NT2/D1 (cell line): Measurements from ENCODE around the gene EOLA2.
"Not testable (repeated sequence)": the region's sequence is repeated elsewhere in the genome, so short reads cannot be mapped to it uniquely, and the experiment has no call there.

ENCODE experiments used
- DNase-seq: peaks from one replicate; pipeline ENCODE4 v3.0.0-alpha.2; 2011; ENCODE audit warnings: low read depth, low spot score
- H3K27me3 ChIP-seq: 2 replicates; pipeline ENCODE4 v1.6.0; 2011; ENCODE audit warnings: mild to moderate bottlenecking; ENCODE audit not compliant: insufficient read length, insufficient read depth
- H3K36me3 ChIP-seq: 2 replicates; pipeline ENCODE4 v1.6.1; 2011; ENCODE audit warnings: mild to moderate bottlenecking, low read length, mixed read lengths; ENCODE audit not compliant: insufficient read depth, insufficient read length
- H3K4me1 ChIP-seq: 2 replicates; pipeline ENCODE4 v1.5.1; 2011; ENCODE audit not compliant: insufficient read depth, insufficient read length
- H3K4me3 ChIP-seq: 2 replicates; pipeline ENCODE4 v1.5.1; 2011; ENCODE audit warnings: low read depth; ENCODE audit not compliant: insufficient read length
- H3K9ac ChIP-seq: 2 replicates; pipeline ENCODE4 v1.6.0; 2011; ENCODE audit warnings: low read depth; ENCODE audit not compliant: insufficient read length
- H3K9me3 ChIP-seq: 2 replicates; pipeline ENCODE4 v1.5.1; 2011; ENCODE audit warnings: mild to moderate bottlenecking, low read length; ENCODE audit not compliant: insufficient read depth
- SUZ12 ChIP-seq: IDR thresholded peaks from 2 replicates; pipeline ENCODE4 v1.6.1; 2011; ENCODE audit not compliant: insufficient read length, insufficient read depth; ENCODE audit errors: extremely low read depth
- YY1 ChIP-seq: IDR thresholded peaks from 2 replicates; pipeline ENCODE4 v1.6.1; 2011; ENCODE audit not compliant: insufficient read length, insufficient read depth
- ZNF274 ChIP-seq: IDR thresholded peaks from 2 replicates; pipeline ENCODE4 v1.6.1; 2011; ENCODE audit warnings: mild to moderate bottlenecking, low read depth, low read length

Gene EOLA2

DNA sequence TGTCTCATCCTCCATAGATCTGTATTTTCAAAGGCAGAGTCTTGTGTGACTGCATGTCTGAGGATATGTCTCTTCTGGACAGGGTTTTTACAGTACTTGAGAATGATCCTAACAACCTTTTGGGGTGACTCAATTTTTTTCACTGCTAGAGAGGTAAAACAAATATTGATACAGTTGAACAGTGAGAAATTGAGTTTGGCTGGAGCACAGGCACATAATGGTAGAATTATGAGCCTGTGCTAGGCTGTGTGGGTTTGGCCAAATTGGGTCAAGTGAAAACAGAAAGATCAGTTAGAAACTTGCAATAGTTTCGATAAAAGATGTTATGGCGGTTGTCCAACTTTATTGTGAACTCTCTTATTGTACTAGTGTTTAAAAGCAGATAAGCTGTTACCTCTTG lies 23.3 kb upstream of the EOLA2 start:
- no peak for DNase-seq
- no peaks in the 10 kb centered on the region for H3K27me3 ChIP-seq
- H3K9ac ChIP-seq = no peak overlapping the region
- H3K36me3 ChIP-seq = no peaks in the 10 kb centered on the region
- no peaks in the 10 kb centered on the region for H3K9me3 ChIP-seq
- no peaks in the 10 kb centered on the region for H3K4me1 ChIP-seq
- TF ChIP-seq SUZ12 (no peak), ZNF274 (no peak), YY1 (no peak)
- H3K4me3 ChIP-seq = no peak overlapping the region

- no peak for TF ChIP-seq YY1
- no peak for TF ChIP-seq ZNF274
- TF ChIP-seq SUZ12 = no peak
- Histone ChIP-seq H3K4me1 (no peaks in the 10 kb centered on the region), H3K9ac (no peak overlapping the region), H3K36me3 (peaks cover 4% of the 10 kb centered on the region), H3K9me3 (no peaks in the 10 kb centered on the region), H3K4me3 (no peak overlapping the region), H3K27me3 (no peaks in the 10 kb centered on the region)
- peak; percentile 11 for DNase-seq
Measured at GRCh38 chrX:149950681-149951080, 12.4 kb upstream of the EOLA2 start.

DNA sequence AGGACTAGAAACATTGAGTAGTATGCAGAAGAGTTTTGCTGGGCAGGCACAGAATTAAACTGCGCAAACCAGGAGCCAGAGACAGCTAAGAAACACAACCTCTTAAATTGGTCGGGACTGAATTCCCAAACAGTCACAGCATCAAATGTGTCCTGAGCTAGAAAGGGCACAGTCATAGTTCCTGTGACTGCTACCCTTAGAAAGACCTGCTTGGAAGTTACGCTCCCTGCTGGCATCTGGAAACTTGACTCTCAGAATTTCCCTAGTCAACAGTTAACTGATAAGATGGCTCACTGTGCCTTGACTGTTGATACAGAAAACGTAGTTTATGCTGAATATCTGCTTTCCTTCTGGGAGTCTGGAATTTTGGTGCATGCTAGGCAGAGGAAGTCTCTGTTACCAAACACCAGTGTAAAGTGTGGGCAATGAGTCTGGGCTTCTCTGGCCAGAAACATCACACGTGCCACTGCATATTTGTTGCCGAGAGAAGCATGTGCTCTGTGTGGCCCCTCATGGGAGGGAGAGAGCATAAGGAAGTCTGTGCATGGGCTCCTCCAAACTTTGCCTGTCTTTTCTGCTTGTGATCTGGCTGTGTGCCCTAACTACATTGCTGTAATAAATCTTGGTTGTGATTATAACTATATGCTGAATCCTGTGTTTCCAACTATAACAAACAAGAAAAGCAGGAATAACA lies 11.6 kb upstream of the EOLA2 start:
- Histone ChIP-seq H3K4me1 (no peaks in the 10 kb centered on the region), H3K27me3 (no peaks in the 10 kb centered on the region), H3K9me3 (no peaks in the 10 kb centered on the region), H3K9ac (no peak overlapping the region), H3K4me3 (no peak overlapping the region), H3K36me3 (peaks cover 4% of the 10 kb centered on the region)
- TF ChIP-seq SUZ12 = no peak
- TF ChIP-seq YY1 = no peak
- TF ChIP-seq ZNF274 = no peak
- no peak for DNase-seq

DNA sequence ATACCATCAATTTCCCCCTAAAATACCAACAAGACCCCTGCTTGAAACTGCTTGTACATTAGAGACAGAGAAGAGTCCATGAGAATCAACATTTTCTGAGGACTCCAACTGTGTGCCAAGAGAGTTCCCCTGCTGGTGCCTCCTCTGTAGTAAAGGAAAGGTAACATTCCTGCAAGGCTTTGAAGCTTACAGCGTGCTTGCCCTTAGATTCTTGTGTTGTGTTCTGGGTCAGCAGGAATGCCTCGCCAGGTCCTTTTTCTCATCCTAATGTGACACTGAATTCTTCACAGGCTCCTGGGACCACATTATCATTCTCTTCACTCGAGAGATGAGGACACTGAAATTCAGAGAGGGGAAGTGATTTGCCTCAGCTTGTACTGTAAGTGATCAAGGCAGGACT lies 9.7 kb upstream of the EOLA2 start:
- Histone ChIP-seq H3K9ac (no peak overlapping the region), H3K9me3 (no peaks in the 10 kb centered on the region), H3K36me3 (peaks cover 8% of the 10 kb centered on the region), H3K4me1 (no peaks in the 10 kb centered on the region), H3K27me3 (no peaks in the 10 kb centered on the region), H3K4me3 (no peak overlapping the region)
- TF ChIP-seq ZNF274 (no peak), YY1 (no peak), SUZ12 (no peak)
- no peak for DNase-seq

DNA sequence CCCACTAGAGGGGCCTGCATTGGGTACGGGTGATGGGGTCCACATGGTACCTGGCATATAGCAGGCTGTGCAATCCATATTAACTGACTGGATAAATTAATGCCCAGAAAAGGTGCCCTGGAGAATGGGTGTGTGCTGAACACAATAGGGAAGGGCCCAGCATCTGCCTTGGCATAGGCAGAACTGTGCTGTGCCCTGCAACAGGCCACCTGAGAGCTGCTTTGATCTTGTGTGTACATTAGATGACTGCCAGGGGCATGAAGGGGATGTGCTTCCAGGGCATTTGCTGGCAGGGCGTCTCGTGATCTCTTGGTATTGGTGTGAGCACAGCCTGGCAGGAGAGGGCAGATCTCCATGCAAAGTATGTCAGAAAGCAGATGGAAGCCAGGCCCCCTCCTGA lies 8.6 kb upstream of the EOLA2 start:
- not testable (repeated sequence) for H3K9ac ChIP-seq, H3K9me3 ChIP-seq, H3K27me3 ChIP-seq, DNase-seq, H3K4me3 ChIP-seq, H3K4me1 ChIP-seq, H3K36me3 ChIP-seq

GRCh38 chrX:149945820-149946219 lies 7.5 kb upstream of the EOLA2 start:
- not testable (repeated sequence) for H3K9me3 ChIP-seq, H3K9ac ChIP-seq, H3K27me3 ChIP-seq, H3K4me3 ChIP-seq, DNase-seq, H3K4me1 ChIP-seq, H3K36me3 ChIP-seq

GRCh38 chrX:149945087-149945670 lies 6.9 kb upstream of the EOLA2 start:
- not testable (repeated sequence) for H3K4me1 ChIP-seq, H3K27me3 ChIP-seq, H3K36me3 ChIP-seq, H3K9me3 ChIP-seq, H3K4me3 ChIP-seq, DNase-seq, H3K9ac ChIP-seq

DNA sequence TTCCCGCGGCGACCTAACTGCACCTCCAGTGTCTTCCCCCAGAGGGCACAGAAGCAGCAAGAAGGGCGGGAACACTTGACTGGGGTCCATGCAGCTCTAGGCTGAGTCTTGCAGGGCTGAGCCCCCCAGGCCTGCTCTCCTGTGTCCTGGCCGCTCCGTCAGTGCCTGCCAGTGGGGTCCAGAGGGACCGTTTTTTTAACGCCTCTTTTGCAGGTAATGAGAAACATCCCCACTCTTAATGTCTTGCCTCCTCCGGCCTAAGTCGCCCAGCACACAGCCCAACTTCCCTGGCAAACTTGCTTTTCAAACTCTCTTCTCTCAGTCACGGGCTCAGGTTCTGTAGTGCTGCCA lies 2.4 kb upstream of the EOLA2 start:
- H3K27me3 ChIP-seq, H3K9me3 ChIP-seq, H3K4me3 ChIP-seq, H3K9ac ChIP-seq, H3K36me3 ChIP-seq, H3K4me1 ChIP-seq, DNase-seq: not testable (repeated sequence)
